A673 (cell line): ENCODE results near the gene AKAP12.

Experiments
- CTCF ChIP-seq: fragments of 300-800, 200-600 bp; sonication (generic); conservative IDR thresholded peaks from 2 replicates; pipeline ENCODE4 v1.5.1; 2017; ENCODE audit warnings: low read depth, mild to moderate bottlenecking, antibody characterized with exemption, low read length, moderate library complexity, mixed read lengths
- EZH2 ChIP-seq: fragments of 200-600 bp; sonication (generic); IDR thresholded peaks from 2 replicates; pipeline ENCODE4 v1.6.1; 2017; ENCODE audit warnings: borderline replicate concordance, low read depth, mild to moderate bottlenecking, mixed read lengths, antibody characterized with exemption, low read length; ENCODE audit not compliant: poor library complexity, severe bottlenecking

DNA sequence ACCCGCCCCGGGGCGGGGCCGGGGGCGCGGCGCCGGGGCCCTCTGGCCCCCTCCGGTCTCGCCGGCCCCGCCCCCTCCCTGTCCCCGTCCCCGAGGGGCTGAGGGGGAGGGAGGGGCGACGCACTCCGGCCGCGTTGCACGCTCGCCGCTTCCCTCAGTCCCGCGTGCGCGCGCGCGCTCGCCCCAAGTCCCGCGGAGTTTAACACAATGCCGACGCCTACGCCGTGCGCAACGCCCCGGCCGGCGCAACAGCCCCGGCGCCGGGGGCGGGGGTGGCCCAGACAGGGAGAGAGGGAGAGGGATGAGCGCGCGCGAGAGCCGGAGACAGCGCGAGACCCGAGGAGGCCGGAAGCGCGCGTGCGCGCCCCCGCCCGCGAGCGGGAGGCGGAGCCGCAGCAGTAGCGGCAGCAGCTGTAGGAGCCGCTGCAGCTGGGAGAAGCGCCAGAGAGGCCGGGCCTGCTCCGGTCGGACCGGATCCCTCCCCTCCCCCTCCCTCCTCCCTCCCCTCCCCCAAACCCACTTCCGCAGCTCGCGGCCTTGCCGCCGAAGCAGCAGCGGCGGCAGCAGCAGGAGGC is 150.6 kb downstream of the AKAP12 start:
- TF ChIP-seq CTCF = no peak
- no peak for TF ChIP-seq EZH2
